Measurements from ENCODE around the gene SCAMP2. TPM values are rescaled to one million over a fixed set of nuclear protein-coding genes. Genes with fewer than 3 reads are reported as not detected.
A peak's percentile ranks its signal among the peaks of the same experiment; 100 is the strongest.

SCAMP2 gene
- total RNA-seq, 5 donors from 2014 or later (not counting 1 experiment from before 2014, with no cell fraction given), result 76.8 to 141 (median 134) TPM

DNA sequence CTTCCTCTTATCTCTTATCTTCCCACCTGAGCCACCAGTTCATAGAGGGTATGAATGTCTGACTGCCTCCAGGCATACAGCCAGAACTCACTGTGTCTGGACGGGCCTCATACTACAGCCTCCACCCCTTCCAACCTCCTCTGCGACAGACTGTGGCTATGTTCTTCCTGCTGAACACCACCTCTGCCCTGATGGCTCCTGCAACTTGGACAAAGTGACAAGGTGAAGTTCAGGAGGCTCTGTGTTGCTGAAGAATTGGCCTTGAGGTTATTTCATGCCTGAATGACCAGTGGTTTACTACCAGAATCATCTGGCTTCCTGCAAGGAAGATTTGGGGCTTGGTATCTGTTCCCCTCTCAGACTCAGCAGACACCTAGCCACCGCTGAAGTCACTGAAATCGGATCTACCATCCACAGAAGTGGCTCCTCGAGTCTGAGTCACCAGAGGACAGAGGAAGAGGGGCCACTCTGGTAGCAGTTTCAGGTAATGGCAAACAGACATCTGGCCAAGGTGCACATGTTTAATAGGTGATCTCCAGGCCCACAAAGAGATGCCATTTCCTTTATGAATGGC lies 16.0 kb downstream of the SCAMP2 start:
- H3K36me3 Mint-ChIP-seq, result peaks cover 17% of the 10 kb centered on the region
- Histone ChIP-seq H3K4me1 (ENCODE audit: control insufficient read depth in 1 of 2, extremely low read depth in 1 of 2, insufficient read depth in 2 of 2, low read length in 2 of 2) (peaks cover 9 to 44% of the 10 kb centered on the region in 2 experiments), H3K27ac (ENCODE audit: low read length) (peak overlapping the region; percentile 13), H3K36me3 (ENCODE audit: control insufficient read depth in 2 of 2, extremely low read depth in 1 of 2, insufficient read depth in 1 of 2, low read length in 1 of 2) (peaks cover 21 to 45% of the 10 kb centered on the region in 2 donors), H3K27me3 (replicated peaks in 1 of 2; ENCODE audit: control insufficient read depth in 2 of 2, extremely low read depth in 1 of 2, insufficient read depth in 2 of 2, low read length in 1 of 2) (no peaks in the 10 kb centered on the region), H3K9me3 (no peaks in the 10 kb centered on the region), H3K4me3 (ENCODE audit: control insufficient read depth in 1 of 2, extremely low read depth in 1 of 2, low read length in 1 of 2) (no peak overlapping the region)
- peaks cover 37 to 42% (median 41%) of the 10 kb centered on the region in 3 donors for H3K4me1 Mint-ChIP-seq
- 58% methylated on average over 3 of the region's 5 CpGs for WGBS (ENCODE audit: insufficient coverage)
- no peaks in the 10 kb centered on the region for H3K9me3 Mint-ChIP-seq
- ATAC-seq (replicated peaks in 1 of 4) (peak in 1 of 4 experiments; percentile 55), DNase-seq (no peak)
- ChIA-PET CTCF (interaction anchor here (0.7 to 0.8 kb wide), 3 partner anchors 8 to 94 kb away, joined by 3 to 10 read pairs (median 3); no protein-coding TSS in a partner anchor), POLR2A (interaction anchor here in 1 of 2 donors (0.9 kb wide), 1 partner anchor 37 kb away, joined by 3 read pairs; no protein-coding TSS in a partner anchor)
- no peak overlapping the region for H3K4me3 Mint-ChIP-seq
- no peaks in the 10 kb centered on the region for H3K27me3 Mint-ChIP-seq
- H3K27ac Mint-ChIP-seq, result peak overlapping the region; percentile 81 to 83

DNA sequence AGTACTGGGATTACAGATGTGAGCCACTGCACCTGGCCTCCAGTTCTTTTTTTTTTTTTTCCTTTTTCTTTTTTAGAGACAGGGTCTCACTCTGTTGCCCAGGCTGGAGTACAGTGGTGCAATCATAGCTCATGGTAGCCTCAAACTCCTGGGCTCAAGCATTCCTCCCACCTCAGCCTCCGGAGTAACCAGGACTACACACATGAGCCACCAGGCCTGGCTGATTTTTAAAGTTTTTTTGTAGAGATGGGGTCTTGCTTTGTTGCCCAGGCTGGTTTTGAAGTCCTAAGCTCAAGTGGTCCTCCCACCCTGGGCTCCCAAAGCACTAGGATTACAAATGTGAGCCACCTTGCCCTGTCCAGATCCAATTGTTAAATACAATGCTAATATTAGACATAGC lies 16.6 kb downstream of the SCAMP2 start:
- Histone ChIP-seq H3K4me1 (ENCODE audit: control insufficient read depth in 1 of 2, extremely low read depth in 1 of 2, insufficient read depth in 2 of 2, low read length in 2 of 2) (peaks cover 9 to 44% of the 10 kb centered on the region in 2 experiments), H3K4me3 (ENCODE audit: control insufficient read depth in 1 of 2, extremely low read depth in 1 of 2, low read length in 1 of 2) (no peak overlapping the region), H3K27ac (ENCODE audit: low read length) (no peak overlapping the region), H3K27me3 (replicated peaks in 1 of 2; ENCODE audit: control insufficient read depth in 2 of 2, extremely low read depth in 1 of 2, insufficient read depth in 2 of 2, low read length in 1 of 2) (no peaks in the 10 kb centered on the region), H3K9me3 (no peaks in the 10 kb centered on the region), H3K36me3 (ENCODE audit: control insufficient read depth in 2 of 2, extremely low read depth in 1 of 2, insufficient read depth in 1 of 2, low read length in 1 of 2) (peaks cover 26 to 51% of the 10 kb centered on the region in 2 donors)
- CTCF ChIA-PET, result interaction anchor here (0.6 to 0.8 kb wide), 4 partner anchors 8 to 95 kb away, joined by 3 to 10 read pairs (median 3); no protein-coding TSS in a partner anchor
- Mint-ChIP-seq H3K27ac (peak overlapping the region; percentile 81 to 83), H3K9me3 (no peaks in the 10 kb centered on the region), H3K4me3 (no peak overlapping the region), H3K36me3 (peaks cover 21% of the 10 kb centered on the region), H3K4me1 (peaks cover 37 to 42% (median 41%) of the 10 kb centered on the region in 3 donors), H3K27me3 (no peaks in the 10 kb centered on the region)
- ATAC-seq (replicated peaks in 1 of 4), result no peak
- WGBS (ENCODE audit: insufficient coverage), result no CpG with 5 or more reads among the region's 1 CpG
- POLR2A ChIA-PET, result no interaction called here
- no peak for DNase-seq

DNA sequence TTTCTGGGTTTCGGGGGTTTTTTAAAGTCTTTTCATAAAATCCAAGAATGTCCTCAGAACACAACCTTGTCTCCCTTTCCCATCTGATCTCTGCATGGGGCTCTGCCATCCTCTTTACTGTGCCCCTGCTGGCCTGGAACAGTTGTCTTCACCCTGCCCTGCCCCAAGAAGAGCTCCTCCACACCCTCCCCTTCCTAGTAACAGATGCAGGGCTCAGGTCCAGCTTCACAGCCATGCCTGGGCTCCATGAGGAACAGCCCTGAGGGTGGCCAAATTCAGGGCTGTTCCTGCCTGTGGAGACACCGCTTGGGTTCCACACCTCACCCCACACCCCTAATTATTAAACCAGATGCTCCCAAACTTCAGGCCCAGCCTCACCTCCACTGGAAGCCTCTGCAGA lies 17.3 kb downstream of the SCAMP2 start:
- POLR2A ChIA-PET, result no interaction called here
- peak overlapping the region; percentile 71 to 78 for H3K27ac Mint-ChIP-seq
- no peaks in the 10 kb centered on the region for H3K9me3 Mint-ChIP-seq
- H3K4me3 Mint-ChIP-seq, result no peak overlapping the region
- peaks cover 26% of the 10 kb centered on the region for H3K36me3 Mint-ChIP-seq
- no peaks in the 10 kb centered on the region for H3K27me3 ChIP-seq (replicated peaks in 1 of 2; ENCODE audit: control insufficient read depth in 2 of 2, extremely low read depth in 1 of 2, insufficient read depth in 2 of 2, low read length in 1 of 2)
- WGBS (ENCODE audit: insufficient coverage), result no CpG with 5 or more reads among the region's 2 CpGs
- H3K4me1 Mint-ChIP-seq, result peaks cover 37 to 38% (median 38%) of the 10 kb centered on the region in 3 donors
- no peak overlapping the region for H3K27ac ChIP-seq (ENCODE audit: low read length)
- ATAC-seq (replicated peaks in 1 of 4), result no peak
- no peak for DNase-seq
- CTCF ChIA-PET, result interaction anchor here (0.6 to 0.9 kb wide), 3 partner anchors 46 to 797 kb away, joined by 3 to 7 read pairs (median 4); no protein-coding TSS in a partner anchor
- H3K9me3 ChIP-seq, result no peaks in the 10 kb centered on the region
- no peaks in the 10 kb centered on the region for H3K27me3 Mint-ChIP-seq
- H3K4me1 ChIP-seq (ENCODE audit: control insufficient read depth in 1 of 2, extremely low read depth in 1 of 2, insufficient read depth in 2 of 2, low read length in 2 of 2), result peaks cover 9 to 38% of the 10 kb centered on the region in 2 experiments
- peaks cover 26 to 58% of the 10 kb centered on the region in 2 donors for H3K36me3 ChIP-seq (ENCODE audit: control insufficient read depth in 2 of 2, extremely low read depth in 1 of 2, insufficient read depth in 1 of 2, low read length in 1 of 2)
- H3K4me3 ChIP-seq (ENCODE audit: control insufficient read depth in 1 of 2, extremely low read depth in 1 of 2, low read length in 1 of 2), result no peak overlapping the region

DNA sequence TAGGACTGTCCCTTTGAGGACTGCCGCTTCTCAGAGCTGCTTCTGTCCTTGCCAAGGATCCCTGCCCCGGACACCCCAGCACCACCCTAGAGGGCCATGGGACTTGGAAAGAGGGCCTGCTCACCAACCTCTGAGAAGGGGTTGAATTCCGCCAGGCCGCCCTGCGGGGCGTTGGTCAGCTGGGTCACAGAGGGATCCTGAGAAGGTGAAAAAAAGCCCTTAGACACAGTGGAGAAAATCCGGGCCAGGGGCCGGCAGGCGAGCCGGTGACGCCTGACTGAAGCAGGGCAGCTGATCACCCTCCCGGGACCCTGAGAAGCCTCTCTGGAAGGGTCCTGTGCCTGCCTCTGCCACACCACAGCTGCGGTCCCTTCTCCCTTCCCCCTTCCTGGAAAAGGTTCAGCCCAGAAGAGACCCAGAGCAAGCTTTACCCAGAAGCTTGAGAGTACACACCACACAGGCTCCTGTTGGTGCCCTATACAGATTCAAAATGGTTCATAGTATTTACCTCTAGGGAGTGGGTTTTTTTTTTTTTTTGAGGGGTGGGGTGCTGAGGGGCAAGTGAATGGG lies 18.6 kb downstream of the SCAMP2 start:
- H3K9me3 ChIP-seq, result no peaks in the 10 kb centered on the region
- ChIA-PET CTCF (no interaction called here), POLR2A (no interaction called here)
- Mint-ChIP-seq H3K36me3 (peaks cover 30% of the 10 kb centered on the region), H3K27ac (no peak overlapping the region), H3K9me3 (no peaks in the 10 kb centered on the region), H3K27me3 (no peaks in the 10 kb centered on the region), H3K4me1 (peaks cover 34 to 35% (median 35%) of the 10 kb centered on the region in 3 donors), H3K4me3 (no peak overlapping the region)
- no peak for DNase-seq
- H3K4me3 ChIP-seq (ENCODE audit: control insufficient read depth in 1 of 2, extremely low read depth in 1 of 2, low read length in 1 of 2), result no peak overlapping the region
- no peak overlapping the region for H3K27ac ChIP-seq (ENCODE audit: low read length)
- WGBS (ENCODE audit: insufficient coverage), result 100% methylated on average over 6 of the region's 13 CpGs
- no peaks in the 10 kb centered on the region for H3K27me3 ChIP-seq (replicated peaks in 1 of 2; ENCODE audit: control insufficient read depth in 2 of 2, extremely low read depth in 1 of 2, insufficient read depth in 2 of 2, low read length in 1 of 2)
- peaks cover 6 to 28% of the 10 kb centered on the region in 2 experiments for H3K4me1 ChIP-seq (ENCODE audit: control insufficient read depth in 1 of 2, extremely low read depth in 1 of 2, insufficient read depth in 2 of 2, low read length in 2 of 2)
- H3K36me3 ChIP-seq (ENCODE audit: control insufficient read depth in 2 of 2, extremely low read depth in 1 of 2, insufficient read depth in 1 of 2, low read length in 1 of 2), result peaks cover 26 to 68% of the 10 kb centered on the region in 2 donors
- ATAC-seq (replicated peaks in 1 of 4), result no peak

DNA sequence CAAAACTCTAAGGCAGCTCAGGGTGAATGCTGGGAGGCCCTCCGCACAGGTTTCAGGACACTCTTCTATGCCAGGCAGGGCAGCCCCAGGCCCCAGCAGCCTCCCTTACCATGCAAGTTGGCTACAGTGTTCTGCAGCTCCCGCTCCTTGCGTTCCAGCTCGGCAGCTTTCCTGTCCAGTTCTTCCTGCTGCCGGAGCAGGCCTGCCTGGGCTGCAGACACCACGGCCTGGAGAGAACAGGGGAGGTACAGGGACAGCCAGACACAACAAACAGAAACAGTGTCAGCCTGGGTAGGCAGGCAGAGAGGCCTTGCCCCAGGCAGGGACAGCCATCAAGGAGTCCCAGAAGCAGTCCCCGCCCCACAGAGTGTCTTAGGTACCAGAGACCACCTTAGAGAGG lies 21.2 kb downstream of the SCAMP2 start:
- Mint-ChIP-seq H3K4me1 (peaks cover 10 to 15% (median 10%) of the 10 kb centered on the region in 3 donors), H3K27ac (peak overlapping the region in 1 of 2 donors; percentile 11), H3K27me3 (no peaks in the 10 kb centered on the region), H3K4me3 (no peak overlapping the region), H3K36me3 (peaks cover 44% of the 10 kb centered on the region), H3K9me3 (no peaks in the 10 kb centered on the region)
- 98% methylated on average over 6 of the region's 7 CpGs for WGBS (ENCODE audit: insufficient coverage)
- no peak for DNase-seq
- no peak overlapping the region for H3K27ac ChIP-seq (ENCODE audit: low read length)
- peaks cover 0 to 4% of the 10 kb centered on the region in 2 experiments for H3K4me1 ChIP-seq (ENCODE audit: control insufficient read depth in 1 of 2, extremely low read depth in 1 of 2, insufficient read depth in 2 of 2, low read length in 2 of 2)
- no peaks in the 10 kb centered on the region for H3K9me3 ChIP-seq
- no peak overlapping the region for H3K4me3 ChIP-seq (ENCODE audit: control insufficient read depth in 1 of 2, extremely low read depth in 1 of 2, low read length in 1 of 2)
- ATAC-seq (replicated peaks in 1 of 4), result no peak
- no peaks in the 10 kb centered on the region for H3K27me3 ChIP-seq (replicated peaks in 1 of 2; ENCODE audit: control insufficient read depth in 2 of 2, extremely low read depth in 1 of 2, insufficient read depth in 2 of 2, low read length in 1 of 2)
- POLR2A ChIA-PET, result interaction anchor here in 1 of 2 donors (0.5 kb wide), 1 partner anchor 43 kb away, joined by 5 read pairs; no protein-coding TSS in a partner anchor
- H3K36me3 ChIP-seq (ENCODE audit: control insufficient read depth in 2 of 2, extremely low read depth in 1 of 2, insufficient read depth in 1 of 2, low read length in 1 of 2), result peaks cover 26 to 77% of the 10 kb centered on the region in 2 donors
- CTCF ChIA-PET, result interaction anchor here (1.2 to 1.5 kb wide), 2 partner anchors 50 kb away, joined by 3 read pairs; no protein-coding TSS in a partner anchor

DNA sequence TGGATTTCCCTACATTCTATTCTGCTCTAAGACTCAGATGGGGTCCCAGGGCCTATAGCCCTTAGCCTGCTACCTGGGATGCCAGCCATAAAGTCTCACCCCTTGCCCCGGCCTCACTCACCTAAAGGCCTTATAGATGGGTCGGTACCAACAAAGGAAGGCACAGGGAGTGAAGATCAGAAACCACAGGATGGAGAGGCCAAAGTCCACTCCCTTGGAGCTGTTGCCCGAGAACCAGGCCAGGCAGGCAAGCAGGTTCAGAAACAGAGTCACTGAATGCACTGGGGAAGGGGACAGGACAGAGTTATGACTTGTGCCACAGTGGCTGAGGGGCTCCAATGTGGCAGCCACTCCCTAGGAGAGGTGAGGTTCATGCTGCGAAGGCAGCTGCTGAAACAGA lies 22.8 kb downstream of the SCAMP2 start:
- H3K36me3 ChIP-seq (ENCODE audit: control insufficient read depth in 2 of 2, extremely low read depth in 1 of 2, insufficient read depth in 1 of 2, low read length in 1 of 2), result peaks cover 26 to 73% of the 10 kb centered on the region in 2 donors
- H3K27ac ChIP-seq (ENCODE audit: low read length), result no peak overlapping the region
- POLR2A ChIA-PET, result no interaction called here
- no peaks in the 10 kb centered on the region for H3K9me3 ChIP-seq
- peaks cover 4 to 13% of the 10 kb centered on the region in 2 experiments for H3K4me1 ChIP-seq (ENCODE audit: control insufficient read depth in 1 of 2, extremely low read depth in 1 of 2, insufficient read depth in 2 of 2, low read length in 2 of 2)
- no peak for DNase-seq
- Mint-ChIP-seq H3K27me3 (no peaks in the 10 kb centered on the region), H3K4me3 (no peak overlapping the region), H3K4me1 (peaks cover 11 to 16% (median 13%) of the 10 kb centered on the region in 3 donors), H3K36me3 (peaks cover 44% of the 10 kb centered on the region), H3K27ac (no peak overlapping the region), H3K9me3 (no peaks in the 10 kb centered on the region)
- 97% methylated on average over 3 of the region's 4 CpGs for WGBS (ENCODE audit: insufficient coverage)
- no peak for ATAC-seq (replicated peaks in 1 of 4)
- CTCF ChIA-PET, result no interaction called here
- no peaks in the 10 kb centered on the region for H3K27me3 ChIP-seq (replicated peaks in 1 of 2; ENCODE audit: control insufficient read depth in 2 of 2, extremely low read depth in 1 of 2, insufficient read depth in 2 of 2, low read length in 1 of 2)
- H3K4me3 ChIP-seq (ENCODE audit: control insufficient read depth in 1 of 2, extremely low read depth in 1 of 2, low read length in 1 of 2), result no peak overlapping the region
